GM12873 (cell line): ENCODE measurements around the gene FANCF.

Source experiments
- CTCF ChIP-seq: IDR thresholded peaks from 2 replicates; pipeline ENCODE4 v1.5.1; 2012; ENCODE audit warnings: low read depth, mild to moderate bottlenecking, moderate library complexity, low read length, control low read depth; ENCODE audit not compliant: insufficient read depth; ENCODE audit errors: missing control alignments

The FANCF gene

GRCh38 chr11:22625448-22626287 is at the start of gene FANCF:
FANCF (minus strand) TSS chr11:22625823; CDS start chr11:22625810, 13 bp downstream.
- TF ChIP-seq CTCF = no peak

GRCh38 chr11:22674470-22675439 is 49.1 kb upstream of the FANCF start:
- TF ChIP-seq CTCF = no peak

- TF ChIP-seq CTCF = no peak
Measured at GRCh38 chr11:22671751-22672150, 46.1 kb upstream of the FANCF start.

GRCh38 chr11:22670830-22671229 is 45.2 kb upstream of the FANCF start:
- peak; percentile 32 for TF ChIP-seq CTCF

GRCh38 chr11:22669368-22669767 is 43.7 kb upstream of the FANCF start:
- no peak for TF ChIP-seq CTCF

- no peak for TF ChIP-seq CTCF
Measured at GRCh38 chr11:22668005-22668796, 42.6 kb upstream of the FANCF start.
